Uterus (tissue), 4 donors: ENCODE measurements around the gene CRY2. TPM values are rescaled to one million over a fixed set of nuclear protein-coding genes. Genes with fewer than 3 reads are reported as not detected.

Experiments used
- DNase-seq, 2 donors: peaks; one replicate each; pipeline ENCODE4 v3.0.0-alpha.2; 2019 to 2020
- H3K27ac ChIP-seq, 2 donors: fragments of 200-600 bp; sonication (generic); 1 replicate in 1 of 2; 2 replicates in 1 of 2; pipeline ENCODE4 v1.5.1; 2016 to 2018
- H3K27me3 ChIP-seq, 2 donors: fragments of 200-600 bp; sonication (generic); one replicate each; pipeline ENCODE4 v1.5.1; 2018 to 2019; ENCODE audit warnings: control low read depth in 1 of 2
- H3K36me3 ChIP-seq, 2 donors: fragments of 200-600 bp; sonication (generic); one replicate each; pipeline ENCODE4 v1.5.1; 2019; ENCODE audit warnings: control low read depth in 1 of 2
- H3K4me1 ChIP-seq, 2 donors: fragments of 200-600 bp; sonication (generic); one replicate each; pipeline ENCODE4 v1.5.1; 2018 to 2019; ENCODE audit warnings: control low read depth in 1 of 2
- H3K4me3 ChIP-seq, 2 donors: fragments of 200-600 bp; sonication (generic); 1 replicate in 1 of 2; 2 replicates in 1 of 2; pipeline ENCODE4 v1.5.1; 2018 to 2019; ENCODE audit warnings: mild to moderate bottlenecking in 1 of 2
- H3K9me3 ChIP-seq, 2 donors: fragments of 200-600 bp; sonication (generic); one replicate each; pipeline ENCODE4 v1.5.1; 2019; ENCODE audit warnings: control low read depth in 1 of 2
- POLR2A ChIP-seq, 2 donors: fragments of 450-650 bp; IDR thresholded peaks; one replicate each; pipeline ENCODE4 v1.6.1; 2016; ENCODE audit warnings: antibody characterized with exemption in 2 of 2, mild to moderate bottlenecking in 1 of 2, moderate library complexity in 1 of 2
- intact Hi-C: fragments of 100-400 bp; cut with DNase I; formaldehyde crosslinking; loops from one replicate; pipeline ENCODE4 v1.15.1; 2023; ENCODE audit warnings: low total_unique reads
- total RNA-seq, 4 donors: library from RNA; depleted of rRNA in 3 of 4; stranded (reverse); fragments of >200 nt in 3 of 4; gene quantifications; one replicate each; pipeline versions ENCODE4 v1.1.0 to v1.2.4, GENCODE V29; 2014 to 2023
- TF ChIP-seq, protein P1 (sequence below), 4 experiments: fragments of 200-600 bp in 2 of 4; fragments of 450-650 bp in 2 of 4; sonication (generic) in 2 of 4; IDR thresholded peaks; one replicate each; pipeline ENCODE4 v1.5.1; 2016 to 2019; ENCODE audit warnings: antibody characterized with exemption in 4 of 4, mild to moderate bottlenecking in 2 of 4, moderate library complexity in 1 of 4
- donor health status: DM: yes; HTN: yes; CAD: no.

The CRY2 gene
- total RNA-seq, 4 donors from 2014 or later = 22.1 to 91.8 (median 61.0) TPM

DNA sequence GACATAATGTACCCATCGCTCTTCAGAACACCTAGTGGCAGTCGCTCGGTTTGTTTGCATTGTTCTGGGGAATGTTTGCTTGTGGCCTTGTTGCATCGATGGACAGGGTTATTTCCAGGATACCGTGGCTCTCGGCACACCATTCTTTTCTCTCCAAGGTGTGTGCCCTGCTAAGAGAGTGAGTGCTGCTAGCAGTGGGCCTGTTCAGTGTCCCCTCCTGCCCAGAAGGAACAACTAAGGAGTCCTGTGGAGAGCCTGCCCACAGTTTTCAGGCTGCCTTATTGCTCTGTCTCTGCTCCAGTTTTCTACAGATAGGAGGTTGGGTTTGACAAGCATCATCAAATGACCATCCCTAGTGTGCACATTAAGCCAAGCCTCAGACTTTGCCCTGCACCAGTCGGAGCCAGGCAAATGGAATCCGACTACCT lies 1.4 kb downstream of the CRY2 start:
- H3K36me3 ChIP-seq = no peaks in the 10 kb centered on the region
- no peaks in the 10 kb centered on the region for H3K9me3 ChIP-seq
- peak overlapping the region; percentile 91 to 97 for H3K4me3 ChIP-seq
- DNase-seq = no peak
- H3K27me3 ChIP-seq = no peaks in the 10 kb centered on the region
- peaks cover 17% of the 10 kb centered on the region in 2 donors for H3K4me1 ChIP-seq
- intact Hi-C loops = loop anchor here (5.0 kb wide), 1 partner anchor 69 kb away; the partner anchor contains the start of gene PEX16
- peak overlapping the region; percentile 89 to 96 for H3K27ac ChIP-seq
- TF ChIP-seq POLR2A (IDR thresholded peaks at IDR 0.05) = no peak
- TF ChIP-seq, protein P1, sequence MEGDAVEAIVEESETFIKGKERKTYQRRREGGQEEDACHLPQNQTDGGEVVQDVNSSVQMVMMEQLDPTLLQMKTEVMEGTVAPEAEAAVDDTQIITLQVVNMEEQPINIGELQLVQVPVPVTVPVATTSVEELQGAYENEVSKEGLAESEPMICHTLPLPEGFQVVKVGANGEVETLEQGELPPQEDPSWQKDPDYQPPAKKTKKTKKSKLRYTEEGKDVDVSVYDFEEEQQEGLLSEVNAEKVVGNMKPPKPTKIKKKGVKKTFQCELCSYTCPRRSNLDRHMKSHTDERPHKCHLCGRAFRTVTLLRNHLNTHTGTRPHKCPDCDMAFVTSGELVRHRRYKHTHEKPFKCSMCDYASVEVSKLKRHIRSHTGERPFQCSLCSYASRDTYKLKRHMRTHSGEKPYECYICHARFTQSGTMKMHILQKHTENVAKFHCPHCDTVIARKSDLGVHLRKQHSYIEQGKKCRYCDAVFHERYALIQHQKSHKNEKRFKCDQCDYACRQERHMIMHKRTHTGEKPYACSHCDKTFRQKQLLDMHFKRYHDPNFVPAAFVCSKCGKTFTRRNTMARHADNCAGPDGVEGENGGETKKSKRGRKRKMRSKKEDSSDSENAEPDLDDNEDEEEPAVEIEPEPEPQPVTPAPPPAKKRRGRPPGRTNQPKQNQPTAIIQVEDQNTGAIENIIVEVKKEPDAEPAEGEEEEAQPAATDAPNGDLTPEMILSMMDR (IDR thresholded peaks at IDR 0.05) = no peak

DNA sequence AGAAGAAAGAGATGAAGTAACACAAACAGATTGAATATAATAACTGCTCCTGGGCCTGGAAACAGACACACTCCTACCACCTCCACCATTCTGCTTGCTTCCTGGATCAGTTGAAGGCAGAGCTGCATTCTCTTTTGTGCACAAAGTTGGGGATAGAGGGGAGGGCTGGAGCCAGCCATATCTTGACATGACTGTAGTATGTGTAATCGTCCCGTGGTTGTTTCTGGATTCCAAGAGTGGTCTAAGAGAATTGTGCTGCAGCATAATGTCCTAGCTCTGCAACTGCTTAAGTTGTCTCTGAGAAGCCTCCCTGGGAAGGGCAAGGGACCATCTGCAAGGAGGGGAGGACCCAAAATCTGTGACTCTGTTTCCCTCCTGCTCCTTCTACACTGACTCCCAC lies 3.2 kb downstream of the CRY2 start:
- no peak overlapping the region for H3K27ac ChIP-seq
- TF ChIP-seq, protein P1 (IDR thresholded peaks at IDR 0.05) = no peak
- no peaks in the 10 kb centered on the region for H3K9me3 ChIP-seq
- no peaks in the 10 kb centered on the region for H3K27me3 ChIP-seq
- intact Hi-C loops = no loop called here
- DNase-seq = no peak
- H3K4me3 ChIP-seq = no peak overlapping the region
- peaks cover 24 to 25% of the 10 kb centered on the region in 2 donors for H3K4me1 ChIP-seq
- no peaks in the 10 kb centered on the region for H3K36me3 ChIP-seq

DNA sequence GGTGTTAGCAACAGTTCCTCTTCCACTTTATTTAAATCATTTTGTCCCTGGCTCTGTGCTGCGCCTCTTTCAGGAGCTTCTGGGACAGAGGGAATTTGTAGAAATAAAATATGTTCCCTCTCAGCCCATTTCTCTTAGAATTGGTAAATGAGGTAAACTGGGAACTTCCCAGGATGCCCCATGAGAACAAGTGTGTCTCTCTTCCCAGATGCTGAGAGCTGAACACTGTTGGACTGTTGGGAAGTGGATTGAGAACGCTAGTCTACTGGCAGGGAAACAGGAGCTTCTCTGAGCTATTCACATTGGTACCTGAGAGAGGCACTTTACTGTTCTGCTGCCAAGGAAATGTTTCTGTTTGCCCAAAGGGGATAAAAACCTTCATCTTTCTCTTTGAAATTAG lies 4.0 kb downstream of the CRY2 start:
- no peak for DNase-seq
- TF ChIP-seq POLR2A (IDR thresholded peaks at IDR 0.05) = no peak
- TF ChIP-seq, protein P1 (IDR thresholded peaks at IDR 0.05) = no peak
- peaks cover 21 to 33% of the 10 kb centered on the region in 2 donors for H3K4me1 ChIP-seq
- H3K27ac ChIP-seq = peak overlapping the region; percentile 3 to 9
- H3K27me3 ChIP-seq = no peaks in the 10 kb centered on the region
- H3K9me3 ChIP-seq = no peaks in the 10 kb centered on the region
- no peaks in the 10 kb centered on the region for H3K36me3 ChIP-seq
- intact Hi-C loops = no loop called here
- H3K4me3 ChIP-seq = no peak overlapping the region

DNA sequence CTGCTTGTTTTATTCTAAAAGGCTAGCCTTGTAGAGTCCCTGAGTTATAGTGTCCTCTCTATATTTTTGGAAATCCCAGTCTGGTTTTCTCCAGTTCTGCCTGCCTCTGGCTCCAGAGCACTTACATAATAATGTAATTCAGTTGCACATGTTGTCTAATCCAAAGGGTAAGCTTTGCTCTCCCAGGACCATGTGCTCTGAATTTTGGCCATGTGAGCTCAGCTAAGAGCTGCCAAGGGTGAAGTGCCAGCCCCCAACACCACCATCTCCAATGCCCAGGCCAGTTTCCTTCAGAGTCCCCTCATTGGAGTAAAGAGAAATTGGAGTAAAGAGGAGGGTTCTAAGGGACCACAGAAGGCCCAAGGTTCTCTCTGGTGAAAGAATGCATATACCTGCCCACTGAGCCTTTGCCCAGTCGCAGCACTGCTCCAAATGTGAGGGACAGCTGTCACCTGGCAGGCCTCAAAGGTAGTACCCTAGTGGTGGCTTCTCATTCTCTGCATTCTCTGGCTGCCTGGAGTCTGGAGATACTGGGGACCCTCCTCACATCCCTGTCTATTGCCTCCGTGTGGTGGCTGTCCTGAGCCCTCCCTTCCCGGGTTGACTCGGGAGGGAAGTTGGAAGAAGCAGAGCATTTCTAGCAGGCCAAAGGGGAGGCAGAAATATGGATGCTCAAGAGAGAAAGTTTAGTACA lies 4.9 kb downstream of the CRY2 start:
- no peak for DNase-seq
- Histone ChIP-seq H3K36me3 (no peaks in the 10 kb centered on the region), H3K27ac (peak overlapping the region in 1 of 2 donors; percentile 41), H3K4me1 (peaks cover 18 to 39% of the 10 kb centered on the region in 2 donors), H3K27me3 (no peaks in the 10 kb centered on the region), H3K9me3 (no peaks in the 10 kb centered on the region), H3K4me3 (no peak overlapping the region)
- intact Hi-C loops = no loop called here
- TF ChIP-seq, protein P1 (IDR thresholded peaks at IDR 0.05) = no peak
- no peak for TF ChIP-seq POLR2A (IDR thresholded peaks at IDR 0.05)

DNA sequence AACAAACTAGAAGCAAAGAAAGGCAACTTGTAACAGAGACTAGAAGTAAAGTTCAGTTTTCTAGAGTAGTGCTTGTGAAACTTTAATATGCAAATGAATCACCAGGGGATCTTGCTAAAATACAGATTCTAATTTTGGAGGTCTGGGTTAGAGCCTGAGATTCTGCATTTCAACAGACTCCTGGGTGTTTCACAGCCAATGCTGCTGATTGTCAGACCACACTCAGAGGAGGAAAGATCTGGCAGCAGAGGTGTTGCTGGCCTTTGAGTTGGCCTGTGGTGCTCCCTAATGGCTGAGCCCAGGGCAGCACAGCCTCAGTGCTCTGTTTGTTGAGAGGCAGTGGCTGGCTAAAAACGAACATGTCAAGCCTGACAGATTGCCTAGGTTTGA lies 5.4 kb downstream of the CRY2 start:
- Histone ChIP-seq H3K27me3 (no peaks in the 10 kb centered on the region), H3K4me1 (peaks cover 24 to 42% of the 10 kb centered on the region in 2 donors), H3K9me3 (no peaks in the 10 kb centered on the region), H3K4me3 (no peak overlapping the region), H3K36me3 (no peaks in the 10 kb centered on the region), H3K27ac (peak overlapping the region in 1 of 2 donors; percentile 41)
- intact Hi-C loops = no loop called here
- no peak for DNase-seq
- TF ChIP-seq, protein P1 (IDR thresholded peaks at IDR 0.05) = no peak
